Ecto neural progenitor cell (in vitro differentiated cells): Measurements from ENCODE around the gene CLDN24.

Source experiments
- DNase-seq: peaks from one replicate; pipeline ENCODE4 v3.0.0-alpha.2; 2018; ENCODE audit warnings: low spot score

Gene CLDN24

GRCh38 chr4:183321079-183321478 is 1.1 kb downstream of the CLDN24 start:
- no peak for DNase-seq

- DNase-seq, result no peak
Measured at GRCh38 chr4:183320211-183321059, 1.8 kb downstream of the CLDN24 start, which contains the start of gene CLDN22. Gene CLDN22 (minus strand): TSS chr4:183320276. CDS start chr4:183320218, 58 bp downstream.

- DNase-seq, result no peak
Measured at GRCh38 chr4:183318656-183319055, 3.6 kb downstream of the CLDN24 start.

GRCh38 chr4:183314806-183315205 is 7.4 kb downstream of the CLDN24 start:
- no peak for DNase-seq

- DNase-seq, result no peak
Measured at GRCh38 chr4:183314336-183314735, 7.9 kb downstream of the CLDN24 start.

GRCh38 chr4:183312841-183313240 is 9.4 kb downstream of the CLDN24 start:
- no peak for DNase-seq

GRCh38 chr4:183306811-183307210 is 15.4 kb downstream of the CLDN24 start:
- no peak for DNase-seq

GRCh38 chr4:183304538-183304937 is 17.7 kb downstream of the CLDN24 start:
- no peak for DNase-seq

- no peak for DNase-seq
Measured at GRCh38 chr4:183304067-183304466, 18.2 kb downstream of the CLDN24 start.

GRCh38 chr4:183303301-183303700 is 18.9 kb downstream of the CLDN24 start:
- DNase-seq, result no peak

GRCh38 chr4:183300655-183301054 is 21.6 kb downstream of the CLDN24 start:
- DNase-seq, result no peak

- DNase-seq, result no peak
Measured at GRCh38 chr4:183300070-183300469, 22.2 kb downstream of the CLDN24 start.

- no peak for DNase-seq
Measured at GRCh38 chr4:183299464-183299863, 22.8 kb downstream of the CLDN24 start.

GRCh38 chr4:183297675-183298074 is 24.6 kb downstream of the CLDN24 start:
- no peak for DNase-seq

GRCh38 chr4:183295711-183296110 is 26.5 kb downstream of the CLDN24 start:
- DNase-seq, result no peak

- DNase-seq, result no peak
Measured at GRCh38 chr4:183291070-183291469, 31.2 kb downstream of the CLDN24 start.

- no peak for DNase-seq
Measured at GRCh38 chr4:183289688-183290087, 32.5 kb downstream of the CLDN24 start.

GRCh38 chr4:183288955-183289354 is 33.3 kb downstream of the CLDN24 start:
- no peak for DNase-seq

- no peak for DNase-seq
Measured at GRCh38 chr4:183287677-183288076, 34.5 kb downstream of the CLDN24 start.

- DNase-seq, result no peak
Measured at GRCh38 chr4:183287309-183287659, 34.9 kb downstream of the CLDN24 start.

GRCh38 chr4:183286590-183287308 is 35.5 kb downstream of the CLDN24 start:
- DNase-seq, result no peak

GRCh38 chr4:183285886-183286285 is 36.3 kb downstream of the CLDN24 start:
- no peak for DNase-seq

GRCh38 chr4:183284965-183285364 is 37.3 kb downstream of the CLDN24 start:
- DNase-seq, result no peak
